ENCODE data around the gene SCD5.

SCD5 gene

DNA sequence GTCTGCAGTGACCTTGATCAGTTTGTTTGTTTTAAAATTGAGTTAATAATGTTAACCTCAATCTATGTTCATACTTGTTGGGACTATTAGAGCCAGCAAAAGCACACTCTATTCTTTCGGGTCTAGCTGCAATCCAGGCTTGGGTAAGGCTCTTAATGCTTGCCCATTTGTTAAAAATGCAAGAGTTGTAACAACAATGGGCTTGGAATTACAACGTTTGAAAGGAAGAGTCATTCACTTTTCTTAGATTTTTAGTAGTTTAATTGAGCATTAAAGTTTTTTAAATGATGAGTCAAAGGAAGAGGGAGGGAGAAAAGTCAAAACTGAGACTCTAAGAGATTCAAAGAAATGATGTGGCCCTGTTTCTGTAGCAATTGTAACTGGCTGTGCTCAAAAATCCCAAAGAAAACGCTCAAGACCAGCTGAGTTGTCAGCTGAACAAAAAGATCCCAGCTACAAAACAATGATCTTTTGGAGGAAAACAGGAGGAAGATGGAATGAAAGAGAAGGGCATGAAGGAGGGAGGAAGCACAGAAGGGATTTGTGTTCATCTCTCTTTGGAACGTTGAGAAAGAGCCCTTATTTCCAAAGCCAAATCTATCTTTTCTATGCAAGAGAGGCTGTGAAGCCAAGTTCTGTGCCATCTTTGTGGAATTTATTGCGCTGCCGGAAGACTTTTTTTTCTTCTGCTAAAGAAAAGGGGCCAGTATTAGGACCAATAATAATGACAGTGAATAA lies 5.5 kb downstream of the SCD5 start:
- DNase-seq = no peak

DNA sequence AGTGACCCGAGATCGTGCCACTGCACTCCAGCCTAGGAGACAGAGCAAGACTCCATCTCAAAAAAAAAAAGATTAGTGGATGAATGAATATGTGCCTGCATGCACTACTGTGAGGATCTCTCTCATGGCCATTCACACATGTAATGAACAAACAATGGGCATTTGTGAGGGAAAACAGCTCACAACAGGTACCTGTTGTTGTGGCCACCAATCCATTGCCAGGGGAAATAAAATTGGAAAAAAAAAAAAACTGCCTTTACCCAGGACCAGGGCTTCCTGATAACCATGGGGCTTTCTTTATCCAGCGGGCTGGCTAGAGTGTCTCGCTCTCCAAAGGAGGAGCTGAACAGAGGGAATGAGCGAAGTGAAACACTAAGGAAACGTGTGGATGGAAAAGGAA lies 7.4 kb downstream of the SCD5 start:
- DNase-seq = no peak

DNA sequence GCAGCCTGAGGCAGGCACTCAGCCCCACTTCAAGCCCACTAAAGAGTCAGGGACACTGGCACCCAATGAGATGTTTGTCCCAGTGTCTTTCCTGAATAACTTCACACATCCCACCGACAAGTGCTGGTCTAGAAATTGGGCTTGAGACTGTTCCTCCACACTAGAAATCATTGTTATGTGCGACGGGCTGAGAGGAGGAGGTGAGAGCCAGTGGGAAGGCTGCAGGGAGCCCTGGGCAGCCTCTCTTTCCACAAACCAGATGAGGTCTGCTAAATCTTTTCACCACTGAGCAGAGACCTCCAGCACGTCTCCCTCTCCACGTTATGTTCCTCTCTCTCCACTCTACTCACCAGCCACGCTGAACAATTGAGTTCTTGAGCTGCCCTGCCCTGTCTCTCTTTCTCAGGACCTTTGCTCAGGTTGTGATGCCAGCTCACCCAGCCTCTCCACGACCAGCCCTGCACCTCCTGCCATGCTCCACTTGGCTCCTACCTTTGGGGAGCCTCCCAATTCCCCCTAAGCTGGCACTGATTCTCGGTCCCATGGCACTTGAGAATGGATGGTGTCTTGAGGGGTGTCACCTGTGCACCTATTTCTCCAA lies 8.4 kb downstream of the SCD5 start:
- DNase-seq = no peak

DNA sequence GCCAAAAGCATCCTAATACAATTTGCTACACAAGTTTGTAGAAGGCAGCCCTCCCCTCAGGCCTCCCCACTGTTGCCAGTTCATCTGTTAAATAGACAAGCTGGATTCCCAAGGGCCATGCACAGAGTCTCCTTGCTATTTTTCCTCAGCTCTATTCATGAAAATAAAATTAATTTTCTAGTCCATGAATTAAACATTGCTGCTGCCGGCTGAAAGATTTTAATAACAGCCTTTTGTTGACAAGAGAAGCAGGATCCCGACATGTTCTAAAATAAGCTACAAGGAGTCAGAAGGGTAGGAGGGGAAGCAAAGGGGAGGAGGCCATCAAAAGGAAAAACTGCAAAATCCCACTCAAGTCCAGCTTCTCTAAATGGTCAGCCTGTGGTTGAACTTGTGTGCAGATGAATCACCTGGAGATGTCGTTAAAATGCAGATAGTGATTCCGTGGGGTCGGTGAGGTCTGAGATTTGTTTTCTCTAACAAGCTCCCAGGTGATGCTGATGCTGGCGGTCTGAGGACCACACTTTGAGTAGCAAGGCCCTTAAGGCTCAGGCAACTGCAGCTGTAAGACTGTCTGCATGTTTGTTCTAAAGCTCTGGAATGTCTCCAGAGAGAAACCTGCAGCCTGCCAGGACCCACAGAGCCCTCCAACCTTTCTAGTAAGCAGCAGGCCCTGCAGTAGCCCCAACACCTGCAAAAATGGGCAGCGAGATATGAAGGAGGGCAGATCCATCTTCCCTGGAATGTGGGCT lies 9.4 kb downstream of the SCD5 start:
- DNase-seq = no peak

DNA sequence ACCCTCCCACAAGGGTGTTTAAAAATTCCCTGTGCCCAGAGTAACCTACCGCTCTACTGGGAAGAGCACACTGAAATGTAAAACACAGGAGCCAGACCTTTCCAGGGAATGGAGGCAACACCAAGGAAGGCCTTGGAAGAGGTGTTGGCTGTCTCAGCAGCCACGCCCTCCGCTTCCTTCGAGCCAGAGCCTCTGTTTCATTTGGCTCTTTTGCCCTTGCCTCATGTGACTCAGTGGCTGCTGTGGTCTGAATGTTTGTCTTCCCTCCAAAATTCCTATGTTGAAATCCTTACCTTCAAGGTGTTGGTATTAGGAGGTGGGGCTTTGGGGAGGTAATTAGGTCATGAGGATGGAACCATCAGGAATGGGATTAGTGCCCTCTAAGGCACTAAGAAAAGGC lies 11.3 kb downstream of the SCD5 start:
- no peak for DNase-seq

DNA sequence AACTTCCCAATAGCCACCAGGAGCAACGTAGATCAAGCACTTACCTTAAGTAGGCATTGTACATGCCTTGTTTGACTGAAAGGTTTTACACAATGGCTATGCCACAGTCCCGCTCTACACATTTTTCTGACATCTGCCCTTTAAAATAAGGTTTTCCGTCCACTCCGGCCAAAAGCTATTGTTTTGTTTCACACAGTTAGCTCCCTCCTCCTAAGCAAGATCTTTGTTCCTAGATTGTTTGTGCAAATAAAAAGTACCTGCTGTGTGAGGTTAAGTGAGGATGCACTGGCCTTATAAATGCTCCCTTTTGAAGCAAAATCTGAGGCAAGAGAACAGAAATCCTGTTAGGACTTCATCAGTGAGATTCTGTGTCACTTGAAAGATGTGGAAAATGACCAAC lies 11.8 kb downstream of the SCD5 start:
- DNase-seq = no peak

DNA sequence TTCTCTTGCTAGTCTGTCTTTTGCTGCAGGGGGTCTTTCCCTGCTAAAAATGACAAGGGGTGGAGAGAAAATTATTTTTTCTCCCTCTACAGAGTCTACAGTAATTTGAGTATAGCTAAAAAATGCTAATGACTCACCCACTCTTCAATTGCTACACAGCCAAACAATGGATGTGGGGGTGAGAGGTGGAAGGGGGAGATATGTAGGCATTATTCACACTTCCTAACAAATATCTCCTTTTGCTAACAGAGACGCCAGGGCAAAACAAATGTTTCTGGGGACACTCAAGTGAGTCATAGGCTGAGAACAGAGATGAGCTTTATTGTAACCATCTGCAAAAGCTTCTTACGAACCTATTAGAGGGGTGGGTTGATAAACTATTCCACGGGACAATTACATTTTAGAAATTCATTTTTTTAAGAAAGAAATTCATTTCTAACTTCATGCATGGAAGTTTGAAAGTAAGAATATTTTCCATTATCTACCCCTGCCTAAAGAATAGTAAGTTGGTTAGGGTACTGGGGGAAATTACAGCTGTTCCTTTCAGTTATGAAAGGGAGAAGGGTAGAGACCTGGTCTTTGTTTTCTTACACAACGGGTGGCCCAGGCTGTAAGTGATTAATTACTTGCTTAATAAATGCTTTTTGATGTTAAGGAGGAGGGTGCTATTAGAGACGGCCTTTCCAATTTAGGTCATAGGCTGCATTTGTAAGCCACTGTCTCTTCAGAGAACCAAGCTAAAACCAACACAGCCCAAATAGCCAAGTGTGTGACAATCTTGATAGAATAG lies 12.8 kb downstream of the SCD5 start:
- DNase-seq = no peak

DNA sequence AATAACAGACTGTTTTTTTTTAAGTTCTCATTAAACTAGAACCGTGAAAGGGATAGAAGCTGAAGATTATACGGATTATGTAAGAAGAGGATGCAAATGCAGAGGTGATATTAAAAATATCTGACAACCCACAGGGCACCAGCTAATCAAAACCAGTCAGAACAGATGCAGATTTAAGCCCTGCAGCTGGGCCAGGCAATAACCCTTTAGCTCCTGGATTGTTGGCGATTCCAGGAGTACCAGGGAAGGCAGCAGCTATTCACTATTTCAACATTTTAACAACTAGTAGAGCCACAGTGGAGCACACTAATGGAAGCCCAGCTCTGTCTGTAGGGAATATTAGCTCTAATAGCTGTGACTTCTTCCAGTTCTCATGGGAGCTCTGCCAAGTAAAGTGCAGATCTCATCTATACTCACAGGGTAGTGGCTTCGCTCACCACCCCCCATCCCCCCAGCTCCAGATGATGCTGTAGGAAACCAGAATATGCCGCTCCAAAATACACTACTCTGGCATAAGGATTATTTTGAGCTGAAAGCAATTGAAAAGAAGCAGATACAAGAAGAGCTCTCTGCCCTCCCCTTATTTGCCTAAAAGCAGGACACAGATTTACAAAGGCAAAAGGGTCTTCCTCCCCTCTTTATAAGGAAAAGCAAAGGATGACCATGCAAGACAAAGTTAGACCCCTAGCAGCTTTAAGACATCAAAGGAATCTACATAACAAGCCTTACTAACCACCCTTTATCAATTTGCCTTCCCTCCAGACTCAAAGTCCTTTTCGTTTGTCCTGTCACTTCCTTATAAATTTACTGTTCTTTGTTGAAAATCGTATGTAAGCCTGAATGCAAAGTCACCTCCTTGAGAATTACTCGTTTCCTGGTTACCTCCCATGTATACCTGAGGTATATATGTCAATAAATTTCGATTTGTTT lies 13.7 kb downstream of the SCD5 start:
- no peak for DNase-seq

DNA sequence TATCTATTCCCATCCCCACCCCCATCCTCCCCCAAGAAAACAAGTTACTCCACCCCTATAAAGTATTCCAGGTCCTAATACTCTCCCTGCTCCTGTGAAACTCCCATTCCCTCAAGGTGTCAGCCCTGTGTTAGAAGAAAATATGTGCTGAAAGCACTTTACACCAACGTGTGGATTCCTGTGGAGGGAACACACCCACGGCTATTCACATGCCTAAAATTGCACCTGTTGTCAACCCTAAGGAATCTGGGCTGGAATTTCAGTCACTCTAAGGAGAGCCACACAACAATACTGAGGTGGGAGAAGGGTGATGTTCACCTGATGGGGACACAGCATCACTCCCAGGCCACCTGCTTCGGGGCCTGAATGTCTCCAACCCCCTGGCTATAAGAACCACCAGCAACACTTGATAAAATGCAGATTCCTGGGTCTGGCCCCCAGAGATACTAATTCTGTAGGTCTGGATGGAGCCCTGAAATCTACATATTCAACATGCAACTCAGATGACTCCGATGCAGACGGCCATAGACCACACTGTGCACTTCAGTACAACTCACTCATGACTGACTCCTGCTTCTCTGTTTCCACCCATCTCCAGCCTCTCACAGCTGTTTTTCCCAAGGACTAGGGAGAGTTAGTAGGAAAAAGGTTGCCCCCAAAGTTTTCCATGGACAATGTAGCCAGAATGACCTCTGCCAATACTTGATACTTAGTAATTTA lies 15.8 kb downstream of the SCD5 start:
- DNase-seq = no peak

DNA sequence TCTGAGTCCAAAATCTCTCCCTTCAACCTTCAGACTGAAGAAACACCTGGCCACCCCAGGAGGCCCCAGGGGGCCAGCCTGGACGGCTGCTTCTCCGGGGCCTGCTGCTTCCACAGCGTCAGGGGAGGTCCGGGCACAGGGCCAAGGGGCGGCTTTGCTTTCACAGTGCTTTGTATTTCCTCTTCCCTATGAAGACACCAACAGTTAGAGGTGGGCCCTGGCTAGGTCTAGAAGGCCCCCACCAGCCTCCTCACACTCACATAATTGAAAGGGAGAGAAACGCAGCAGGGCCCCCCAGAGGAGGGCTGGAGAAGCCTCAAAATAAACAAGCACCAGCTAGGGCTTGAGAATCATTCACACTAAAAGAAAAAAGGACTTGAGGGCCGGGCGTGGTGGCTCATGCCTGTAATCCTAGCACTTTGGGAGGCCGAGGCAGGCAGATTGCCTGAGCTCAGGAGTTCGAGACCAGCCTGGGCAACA lies 17.8 kb downstream of the SCD5 start:
- no peak for DNase-seq

DNA sequence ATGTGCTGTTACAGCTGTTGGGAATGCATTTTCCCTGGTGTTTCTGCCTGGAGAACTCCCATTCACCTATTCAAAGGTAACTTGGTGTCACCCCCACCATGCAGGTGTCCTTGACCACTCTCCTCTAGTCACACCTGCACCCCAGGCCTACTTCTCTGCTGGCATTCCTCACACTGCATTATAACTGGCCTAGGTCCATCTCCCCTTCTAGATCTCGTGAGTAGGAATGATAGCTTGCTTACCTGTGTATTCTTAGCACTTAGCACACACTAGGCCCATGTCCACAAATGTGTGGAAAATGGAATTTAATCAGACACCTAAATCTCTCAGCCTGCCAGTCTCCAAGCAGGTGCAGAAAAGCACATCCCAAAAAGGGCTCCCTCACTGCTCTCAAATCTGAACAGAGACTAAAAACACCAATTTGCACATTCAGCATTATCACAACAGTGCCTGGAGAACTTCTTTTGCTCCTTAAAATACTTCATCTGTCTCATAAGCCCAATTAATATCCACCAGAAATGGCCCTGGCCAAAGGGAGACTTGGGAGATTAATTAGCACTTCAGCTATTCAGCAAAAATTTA lies 18.3 kb downstream of the SCD5 start:
- no peak for DNase-seq

DNA sequence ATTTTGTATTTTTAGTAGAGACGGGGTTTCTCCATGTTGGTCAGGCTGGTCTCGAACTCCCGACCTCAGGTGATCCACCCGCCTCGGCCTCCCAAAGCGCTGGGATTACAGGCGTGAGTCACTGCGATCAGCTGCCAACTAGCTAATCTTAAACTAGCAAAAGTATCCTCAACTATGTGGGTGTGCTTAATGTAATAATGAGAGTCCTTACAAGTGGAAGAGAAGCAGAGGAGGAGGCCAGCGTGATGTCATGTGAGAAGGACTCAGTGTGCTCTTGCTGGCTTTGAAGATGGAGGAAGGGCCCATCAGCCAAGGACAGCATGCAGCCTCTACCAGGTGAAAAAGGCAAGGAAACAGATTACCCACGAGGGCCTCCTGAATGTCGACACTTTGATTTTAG lies 19.6 kb downstream of the SCD5 start:
- no peak for DNase-seq

DNA sequence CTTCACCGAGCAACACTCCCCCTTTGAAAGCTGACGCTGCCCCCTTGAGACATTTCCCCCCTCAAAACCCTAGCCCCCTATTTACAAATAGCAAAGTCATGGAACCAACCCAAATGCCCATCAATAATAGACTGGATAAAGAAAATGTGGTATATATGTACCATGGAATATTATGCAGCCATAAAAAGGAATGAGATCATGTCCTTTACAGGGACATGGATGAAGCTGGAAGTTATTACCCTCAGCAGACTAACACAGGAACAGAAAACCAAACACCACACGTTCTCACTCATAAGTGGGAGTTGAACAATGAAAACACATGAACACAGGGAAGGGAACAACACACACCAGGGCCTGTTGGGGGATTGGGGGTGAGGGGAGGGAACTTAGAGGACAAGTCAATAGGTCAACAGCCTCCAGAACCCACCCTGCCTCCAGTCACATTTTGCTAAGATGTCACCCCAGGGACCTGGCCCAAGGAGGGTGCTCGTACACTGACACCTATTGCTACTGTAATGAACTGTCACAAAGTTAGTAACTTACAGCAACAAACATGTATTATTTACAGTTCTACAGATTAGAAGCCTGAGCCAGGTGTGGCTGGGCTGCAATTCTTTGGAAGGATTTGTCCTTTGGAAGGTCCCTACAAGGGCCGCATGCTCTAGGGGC lies 20.6 kb downstream of the SCD5 start:
- DNase-seq = no peak

DNA sequence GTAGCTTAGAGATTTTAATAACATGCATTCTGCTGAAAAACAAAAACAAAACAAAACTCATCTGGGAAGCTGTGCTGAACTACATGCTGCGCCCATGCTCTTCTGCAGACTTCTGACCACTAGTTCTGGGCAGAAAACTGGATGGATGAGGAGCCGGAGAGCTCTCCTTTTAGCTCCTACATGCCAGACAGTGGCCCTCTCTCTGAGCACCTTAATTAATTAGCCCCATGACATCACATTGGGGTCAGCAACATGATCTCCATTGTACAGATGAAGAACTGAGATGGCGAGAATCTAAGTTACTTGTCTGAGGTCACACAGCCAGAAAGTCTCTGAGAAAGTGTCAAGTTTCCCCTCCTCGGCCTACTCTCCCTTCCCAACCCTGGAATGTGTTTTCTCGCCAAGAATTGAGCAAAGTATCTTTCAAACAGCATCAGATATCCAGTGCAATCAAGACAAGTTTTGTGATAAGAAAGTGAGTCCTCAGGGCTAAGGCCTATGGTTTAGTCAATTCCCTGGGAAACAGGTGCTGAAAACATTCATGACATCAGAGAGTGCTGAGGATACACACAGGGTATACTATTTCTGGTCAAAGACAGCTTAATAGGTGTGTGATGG lies 21.6 kb downstream of the SCD5 start:
- DNase-seq = no peak

DNA sequence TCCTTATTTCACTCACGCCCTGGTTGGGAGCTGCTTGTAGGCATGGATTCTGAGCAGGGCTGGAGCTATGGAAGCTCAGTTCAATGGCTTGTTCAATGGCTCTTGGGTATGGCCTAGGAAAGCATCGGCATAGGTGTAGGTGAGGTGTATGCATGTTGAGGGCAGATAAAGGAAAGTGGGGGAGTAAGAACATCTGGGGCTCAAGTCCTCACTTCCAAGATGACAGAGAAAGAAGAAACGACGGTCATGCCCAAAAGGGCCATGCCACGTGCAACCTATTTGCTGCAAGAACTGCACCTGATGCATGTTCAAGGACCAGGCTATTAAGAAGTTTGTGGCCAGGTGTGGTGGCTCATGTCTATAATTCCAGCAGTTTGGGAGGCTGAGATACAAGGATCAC lies 23.4 kb downstream of the SCD5 start:
- DNase-seq = no peak

DNA sequence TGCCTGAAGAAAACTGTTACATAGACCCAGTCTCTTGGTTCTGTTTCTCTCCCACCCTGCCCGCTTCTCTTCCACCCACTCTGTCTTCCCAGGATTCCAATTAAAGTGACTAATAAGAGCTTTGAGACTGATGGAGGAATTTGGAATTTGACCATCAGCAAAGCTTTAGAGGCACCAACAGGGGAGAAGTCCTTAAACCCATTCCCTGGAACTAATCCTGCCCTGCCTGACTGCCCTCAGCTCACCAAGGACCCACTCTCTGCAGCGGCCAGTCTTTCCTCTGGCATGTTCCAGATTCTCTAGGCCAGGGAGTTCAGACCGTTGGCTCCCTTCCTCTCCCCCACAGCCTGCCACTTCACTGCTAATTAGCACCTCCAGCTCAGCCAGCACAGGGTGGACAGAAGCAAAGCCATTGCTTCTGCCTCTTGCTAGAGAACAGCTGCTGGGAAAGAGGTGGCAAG lies 23.9 kb downstream of the SCD5 start:
- DNase-seq = no peak

DNA sequence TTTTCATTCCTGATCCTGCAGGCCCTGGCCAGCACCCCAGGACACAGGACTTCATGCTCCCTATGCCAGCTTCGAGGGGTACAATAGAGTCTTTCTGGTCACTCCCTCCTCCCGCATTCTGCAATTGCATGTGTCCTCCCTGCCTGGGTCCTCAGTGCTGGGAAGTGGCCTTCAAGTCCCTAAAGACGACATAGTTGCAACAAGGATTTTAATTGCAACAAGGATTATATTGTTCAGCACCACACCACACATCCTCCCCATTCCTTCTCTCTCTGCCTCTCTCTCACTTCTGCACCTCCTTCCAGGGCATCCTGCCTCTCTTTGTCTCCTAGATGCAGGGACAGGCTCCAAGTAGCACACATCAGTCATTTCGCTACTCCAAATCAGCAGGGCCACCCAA lies 25.5 kb downstream of the SCD5 start:
- DNase-seq = no peak

DNA sequence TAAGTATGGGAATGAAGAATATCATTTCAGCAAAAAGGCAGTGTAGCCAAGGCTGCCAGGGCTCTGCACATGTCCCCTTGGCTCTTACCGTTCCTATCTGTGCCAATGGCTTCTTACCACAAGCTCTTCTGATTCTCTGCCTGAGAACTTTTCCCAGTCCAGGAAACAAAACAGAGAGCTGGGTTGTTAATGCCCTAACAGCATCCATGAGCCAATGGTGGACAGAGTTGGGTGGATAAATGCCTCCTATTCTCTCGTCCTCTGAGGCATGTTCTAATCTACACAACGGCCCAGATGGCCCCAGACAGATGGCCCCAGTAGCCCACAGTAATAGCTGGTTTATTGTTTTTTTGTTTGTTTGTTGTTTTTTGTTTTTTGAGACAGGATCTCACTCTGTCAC lies 28.0 kb downstream of the SCD5 start:
- DNase-seq = no peak

DNA sequence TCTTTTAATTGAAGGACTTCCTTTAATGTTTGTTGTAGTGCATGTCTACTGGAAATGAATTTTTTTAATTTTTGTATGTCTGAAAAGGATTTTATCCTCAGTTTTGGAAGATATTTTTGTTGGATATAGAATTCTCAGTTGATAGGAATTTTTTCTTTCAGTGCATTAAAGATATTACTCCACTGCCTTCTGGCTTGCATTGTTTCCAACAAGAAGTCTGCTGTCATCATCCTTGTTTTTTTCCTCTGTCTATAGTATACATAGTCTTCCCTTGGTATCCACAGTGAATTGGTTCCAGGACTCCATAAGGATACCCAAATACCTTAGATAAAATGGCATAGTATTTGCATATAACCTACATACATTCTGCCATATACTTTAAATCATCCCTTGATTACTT lies 33.5 kb downstream of the SCD5 start:
- DNase-seq = no peak

DNA sequence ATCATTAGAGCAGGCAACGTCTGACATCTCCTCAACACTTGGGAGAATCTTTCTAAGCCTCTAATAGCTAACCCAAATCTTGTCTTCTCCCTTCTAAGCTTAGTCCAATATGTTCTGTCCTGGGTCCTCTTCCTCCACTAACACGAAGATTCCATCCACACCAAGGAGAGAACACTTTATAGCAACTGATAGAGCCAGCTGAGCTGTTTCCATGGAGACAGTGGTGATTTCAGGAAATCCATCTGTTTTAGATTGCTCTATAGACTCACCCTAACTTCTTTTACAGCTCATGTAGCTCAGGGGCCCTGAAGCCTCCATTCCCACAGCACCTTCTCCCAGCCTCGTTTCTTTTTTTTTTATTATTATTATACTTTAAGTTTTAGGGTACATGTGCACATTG lies 37.4 kb downstream of the SCD5 start:
- no peak for DNase-seq
